Measurements from ENCODE around the gene ATXN2L.

DNA sequence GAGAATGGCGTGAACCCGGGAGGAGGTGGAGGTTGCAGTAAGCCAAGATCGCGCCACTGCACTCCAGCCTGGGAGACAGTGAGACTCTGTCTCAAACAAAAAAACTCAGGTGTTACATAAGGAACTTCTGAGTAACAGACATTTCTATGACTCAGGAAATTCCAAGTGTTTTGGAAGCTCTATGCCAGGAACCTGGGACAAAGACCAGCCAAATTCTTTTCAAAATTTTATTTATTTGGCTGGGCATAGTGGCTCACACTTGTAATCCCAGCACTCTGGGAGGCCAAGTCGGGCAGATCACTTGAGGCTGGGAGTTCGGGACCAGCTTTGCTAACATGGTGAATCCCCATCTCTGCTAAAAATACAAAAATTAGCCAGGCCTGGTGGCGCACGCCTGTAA, 35.6 kb downstream of the ATXN2L start:
- TF ChIP-seq, protein P1, sequence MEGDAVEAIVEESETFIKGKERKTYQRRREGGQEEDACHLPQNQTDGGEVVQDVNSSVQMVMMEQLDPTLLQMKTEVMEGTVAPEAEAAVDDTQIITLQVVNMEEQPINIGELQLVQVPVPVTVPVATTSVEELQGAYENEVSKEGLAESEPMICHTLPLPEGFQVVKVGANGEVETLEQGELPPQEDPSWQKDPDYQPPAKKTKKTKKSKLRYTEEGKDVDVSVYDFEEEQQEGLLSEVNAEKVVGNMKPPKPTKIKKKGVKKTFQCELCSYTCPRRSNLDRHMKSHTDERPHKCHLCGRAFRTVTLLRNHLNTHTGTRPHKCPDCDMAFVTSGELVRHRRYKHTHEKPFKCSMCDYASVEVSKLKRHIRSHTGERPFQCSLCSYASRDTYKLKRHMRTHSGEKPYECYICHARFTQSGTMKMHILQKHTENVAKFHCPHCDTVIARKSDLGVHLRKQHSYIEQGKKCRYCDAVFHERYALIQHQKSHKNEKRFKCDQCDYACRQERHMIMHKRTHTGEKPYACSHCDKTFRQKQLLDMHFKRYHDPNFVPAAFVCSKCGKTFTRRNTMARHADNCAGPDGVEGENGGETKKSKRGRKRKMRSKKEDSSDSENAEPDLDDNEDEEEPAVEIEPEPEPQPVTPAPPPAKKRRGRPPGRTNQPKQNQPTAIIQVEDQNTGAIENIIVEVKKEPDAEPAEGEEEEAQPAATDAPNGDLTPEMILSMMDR (IDR thresholded peaks at IDR 0.05; ENCODE audit: poor library complexity) = no peak
- TF ChIP-seq EZH2 (IDR thresholded peaks at IDR 0.05; ENCODE audit: borderline replicate concordance) = no peak
- no peak for TF ChIP-seq EZH2phosphoT487 (IDR thresholded peaks at IDR 0.05; ENCODE audit: low read depth, severe bottlenecking, unreplicated experiment)
